NCI-H82 treated with DMSO at 0.1 percent for 48 hours (cell line): ENCODE measurements around the gene FAM89B.
A peak's percentile ranks its signal among the peaks of the same experiment; 100 is the strongest.

ENCODE experiments used
- DNase-seq: peaks from one replicate; lab custom pipeline; 2025; ENCODE audit not compliant: unreplicated experiment; lab: John Stamatoyannopoulos, UW

Gene FAM89B

DNA sequence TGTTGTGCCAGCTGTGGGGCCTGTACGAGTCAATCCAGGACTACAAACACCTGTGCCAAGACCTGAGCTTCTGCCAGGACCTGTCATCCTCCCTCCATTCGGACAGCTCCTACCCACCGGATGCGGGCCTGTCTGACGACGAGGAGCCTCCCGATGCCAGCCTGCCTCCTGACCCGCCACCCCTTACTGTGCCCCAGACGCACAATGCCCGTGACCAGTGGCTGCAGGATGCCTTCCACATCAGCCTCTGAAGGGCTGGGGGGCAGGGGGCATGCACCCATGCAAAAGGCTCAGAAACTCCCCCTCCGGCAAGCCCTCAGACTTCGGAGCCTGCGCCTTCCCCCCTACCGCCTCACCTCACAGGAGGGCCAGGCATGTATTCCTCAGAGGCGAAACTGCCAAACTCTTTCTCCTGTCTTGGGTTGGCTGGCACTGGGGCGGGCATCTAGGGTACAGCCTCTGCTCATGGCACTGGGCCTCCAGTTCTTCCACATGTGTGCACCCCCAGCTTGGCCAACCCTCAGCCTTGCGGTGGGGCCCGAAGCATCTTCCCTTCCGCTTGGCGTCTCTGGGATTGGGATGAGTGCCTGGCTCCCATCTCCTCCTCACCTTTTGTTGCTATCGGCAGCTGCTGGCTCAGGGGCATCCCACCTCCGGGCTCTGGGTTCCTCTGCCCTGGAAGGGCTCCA lies 1.2 kb downstream of the FAM89B start:
- DNase-seq, result no peak

DNA sequence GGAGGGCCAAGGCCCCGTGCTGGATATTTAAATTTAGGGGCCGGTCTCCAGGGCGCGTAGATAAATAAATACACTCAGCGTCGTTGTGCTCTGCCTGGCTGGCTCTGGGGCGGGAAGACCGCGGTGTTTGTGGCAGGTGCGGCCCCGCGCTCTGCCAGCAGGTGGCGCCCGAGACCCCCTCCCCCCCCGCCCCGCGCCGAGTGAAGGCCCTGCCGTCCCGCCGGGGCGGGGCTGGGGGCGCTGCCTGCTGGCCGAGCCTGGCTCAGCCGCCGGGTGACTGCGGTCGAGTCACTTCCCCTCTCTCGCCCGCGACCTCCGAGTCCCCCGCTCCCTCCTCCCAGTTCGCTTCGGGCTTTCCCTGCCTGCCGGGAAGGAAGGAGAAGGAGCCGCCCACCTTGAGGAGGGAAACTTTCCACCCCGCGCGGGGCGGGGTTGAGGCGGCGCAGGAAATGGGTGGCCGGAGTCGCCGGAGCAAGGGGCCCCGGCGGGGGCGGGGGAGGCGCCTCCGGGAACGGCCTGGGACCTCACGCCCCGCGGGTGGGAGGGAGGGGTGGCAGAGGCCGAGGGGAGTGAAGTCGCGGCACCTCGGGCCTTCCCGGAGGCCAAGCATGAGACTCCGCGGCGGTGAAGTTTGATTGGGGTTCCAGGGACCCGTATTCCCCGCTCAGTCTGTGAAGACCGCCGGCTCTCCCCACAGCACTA lies 1.9 kb downstream of the FAM89B start:
- no peak for DNase-seq

DNA sequence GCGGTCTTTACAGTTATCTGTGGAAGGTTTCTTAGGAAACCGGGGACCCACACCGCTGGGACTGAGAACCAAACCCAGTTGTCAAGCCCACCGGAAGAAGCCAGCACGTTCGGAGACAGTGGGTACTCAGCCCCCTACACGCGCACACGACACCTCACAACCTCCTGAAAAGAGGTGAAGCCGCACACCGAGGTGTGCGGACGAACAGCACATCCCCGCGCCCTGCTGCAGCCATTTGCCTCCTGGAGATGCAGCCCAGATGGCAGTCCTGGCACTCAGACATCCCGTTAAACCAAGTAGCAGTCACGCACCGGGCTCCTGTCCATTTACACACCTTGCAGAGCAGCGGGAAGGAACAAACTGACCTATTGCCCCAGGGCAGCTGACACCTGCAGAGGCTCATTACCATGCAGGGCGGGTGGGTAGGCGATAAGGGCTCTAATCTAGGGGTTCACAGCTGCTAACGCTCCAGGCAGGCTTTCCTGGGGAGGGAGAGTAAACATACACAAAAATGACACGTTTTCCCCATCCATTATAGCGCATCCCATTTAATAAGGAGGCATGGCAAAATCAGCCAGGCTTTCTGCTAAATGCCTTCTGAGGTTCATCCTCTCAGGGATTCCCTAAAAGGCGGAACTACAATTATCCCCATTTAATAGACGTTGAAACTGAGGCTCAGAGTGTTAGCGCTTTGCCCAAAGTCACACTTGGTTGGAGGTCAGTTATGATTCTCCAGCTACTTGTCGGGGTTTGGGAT lies 2.7 kb downstream of the FAM89B start:
- DNase-seq, result no peak

DNA sequence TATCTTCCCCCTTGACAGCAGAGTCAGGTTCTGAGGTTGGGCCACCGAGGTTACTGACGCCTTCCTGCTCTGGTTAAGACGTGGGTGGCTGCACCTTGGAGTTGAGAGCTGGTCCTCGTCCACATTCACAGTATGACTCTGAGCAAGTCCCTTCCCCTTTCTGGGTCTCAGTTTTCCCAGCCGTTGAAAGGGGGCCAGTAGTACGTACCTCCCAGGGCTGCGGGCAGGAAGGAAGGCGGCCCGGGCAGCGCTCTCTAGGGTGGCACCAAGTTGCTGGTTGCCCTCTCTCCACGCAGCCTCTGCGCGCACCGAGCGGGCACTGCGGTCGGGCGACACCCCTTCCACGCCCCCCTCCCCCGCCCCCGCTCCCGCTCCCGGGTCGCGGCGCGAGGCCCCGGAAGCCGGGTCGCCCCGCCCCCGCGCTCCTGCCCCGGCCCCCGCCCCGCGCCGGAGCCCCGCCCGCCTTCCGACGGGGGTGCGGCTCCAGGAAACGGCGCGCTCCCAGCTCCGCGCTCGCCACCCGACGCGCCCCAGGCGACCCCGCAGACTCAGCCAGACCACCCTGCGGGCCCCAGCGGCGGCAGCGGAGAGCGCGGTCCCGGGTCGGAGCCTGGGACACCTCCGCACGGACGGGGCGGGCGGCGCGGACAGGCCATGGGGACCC lies 3.4 kb downstream of the FAM89B start, which contains the start of gene EHBP1L1:
EHBP1L1 (plus strand) TSS at position 486 of the 664 bp plus-strand sequence. CDS start 250 bp downstream, outside the sequence.
- DNase-seq, result no peak

DNA sequence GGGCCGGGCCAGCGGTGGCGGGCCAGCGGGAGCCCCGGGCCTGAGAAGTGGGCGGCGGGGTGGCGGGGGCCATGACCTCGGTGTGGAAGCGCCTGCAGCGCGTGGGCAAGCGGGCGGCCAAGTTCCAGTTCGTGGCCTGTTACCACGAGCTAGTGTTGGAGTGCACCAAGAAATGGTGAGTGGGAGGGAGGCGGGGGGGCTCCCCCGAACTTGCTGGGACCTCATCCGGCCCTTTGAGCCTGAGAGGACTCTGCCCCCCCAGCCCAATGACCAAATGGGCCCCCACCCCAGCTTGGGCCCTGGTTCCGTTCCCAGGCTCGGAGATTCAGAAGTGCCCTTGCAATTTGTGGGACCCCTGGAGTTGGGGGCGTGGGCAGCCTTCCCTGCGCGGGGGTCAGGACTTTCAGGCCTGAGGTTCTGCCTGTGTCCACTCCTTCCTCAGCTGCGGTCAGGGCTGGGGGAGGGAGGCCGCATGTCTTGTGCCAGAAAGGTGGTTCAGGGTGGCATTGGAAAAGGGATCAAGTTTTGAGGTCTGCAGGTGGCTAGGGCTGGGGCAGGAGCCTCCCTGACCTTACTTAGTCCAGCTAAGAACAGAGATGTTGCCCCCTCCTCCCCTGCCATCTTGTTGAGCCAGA lies 4.0 kb downstream of the FAM89B start:
- no peak for DNase-seq

DNA sequence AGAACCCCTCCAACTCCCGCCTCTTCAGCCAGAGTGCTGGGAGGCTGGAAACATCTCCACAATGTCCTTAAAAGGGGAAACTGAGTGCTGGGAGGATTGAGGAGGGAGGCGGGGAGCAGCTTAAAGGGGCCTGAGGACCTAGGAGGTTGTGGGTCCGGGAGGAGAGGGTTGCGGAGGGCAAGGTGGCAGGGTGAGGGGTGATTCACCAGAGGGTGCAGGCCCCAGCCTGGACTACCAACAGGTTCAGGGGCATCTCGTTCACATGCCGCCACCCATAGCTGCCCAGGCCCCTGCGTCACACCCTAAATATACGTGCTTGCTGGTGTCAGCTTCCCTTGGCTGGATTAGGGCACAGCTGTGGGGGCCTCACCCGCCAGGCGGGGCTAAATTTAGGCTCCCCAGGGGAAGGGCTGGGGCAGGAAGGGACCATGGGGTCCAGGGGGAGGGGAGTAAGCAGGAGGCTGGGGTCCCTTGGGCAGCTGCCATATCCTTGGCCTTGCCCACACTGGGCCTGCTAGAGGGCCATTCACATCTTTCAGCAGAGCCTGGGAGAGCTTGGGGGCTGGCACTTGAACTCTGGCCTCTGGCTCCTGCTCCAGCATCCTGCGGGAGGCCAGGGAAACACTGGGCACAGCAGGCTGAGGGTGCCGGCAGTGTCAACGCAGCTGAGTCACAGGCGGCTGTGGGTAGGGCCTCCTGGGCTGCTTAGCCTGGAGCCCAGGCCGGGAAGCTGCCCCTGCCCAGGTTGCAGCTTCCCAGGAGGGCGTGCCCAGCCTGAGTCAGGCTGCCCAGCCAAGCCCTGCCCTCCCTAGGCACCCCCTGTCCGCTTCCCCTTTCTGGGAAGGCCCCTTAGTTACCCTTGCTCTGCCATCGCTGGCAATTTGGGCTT lies 4.8 kb downstream of the FAM89B start:
- no peak for DNase-seq

DNA sequence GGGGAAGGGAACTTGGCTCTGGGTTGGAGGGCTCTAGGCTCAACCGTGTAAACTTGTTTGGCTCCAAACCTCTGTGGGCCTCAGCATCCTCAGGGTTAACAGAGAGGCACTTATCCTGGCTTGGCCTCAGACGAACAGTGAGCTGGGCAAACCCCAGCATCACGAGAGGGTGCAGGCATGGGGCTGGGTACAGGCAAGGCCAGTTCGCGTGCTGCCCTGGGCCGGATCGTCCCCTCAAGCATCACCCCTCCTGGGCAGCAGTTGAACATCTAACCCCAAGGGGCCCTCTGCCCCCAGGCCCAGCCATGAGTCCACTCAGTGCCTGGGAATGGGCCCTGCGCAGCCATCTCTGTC lies 5.4 kb downstream of the FAM89B start:
- no peak for DNase-seq

DNA sequence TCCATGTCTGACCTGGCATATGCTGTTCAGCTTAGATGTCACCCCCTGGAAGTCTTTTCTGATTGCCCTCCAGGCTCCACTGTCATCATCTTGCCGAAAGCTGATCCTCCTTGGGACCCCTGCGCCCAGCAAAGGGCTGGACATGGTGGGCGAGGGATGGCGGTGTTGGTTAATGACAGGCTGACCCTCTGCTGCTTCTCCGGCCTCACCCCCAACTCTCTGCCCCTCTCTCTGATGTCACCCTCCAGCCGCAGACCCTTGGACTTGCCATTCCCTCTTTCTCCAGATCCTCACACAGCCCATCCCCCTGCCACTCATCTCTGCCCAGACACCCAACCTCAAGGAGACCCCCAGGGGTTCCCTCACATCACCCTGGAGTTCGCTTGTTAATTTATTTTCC lies 5.8 kb downstream of the FAM89B start:
- no peak for DNase-seq

DNA sequence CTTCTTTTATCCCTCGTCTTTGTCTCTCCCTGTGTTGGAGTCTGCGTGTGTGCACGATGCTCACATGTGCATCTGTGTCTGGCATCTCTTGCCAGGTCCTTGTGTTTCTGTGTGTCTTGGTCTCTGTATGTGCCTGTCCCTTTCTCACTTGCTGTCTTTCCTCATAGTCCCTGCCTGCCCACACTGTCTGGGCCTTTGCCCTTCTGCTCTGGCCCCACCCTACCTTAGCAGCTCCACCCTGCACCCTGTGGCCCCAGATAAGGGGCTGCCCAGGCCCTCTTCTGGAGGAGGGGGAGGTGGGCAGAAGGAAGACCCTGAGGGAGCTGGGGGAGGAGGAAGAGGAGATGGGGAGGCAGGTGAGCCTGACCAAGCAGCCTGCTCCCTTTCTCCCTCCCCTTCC lies 6.3 kb downstream of the FAM89B start:
- no peak for DNase-seq

DNA sequence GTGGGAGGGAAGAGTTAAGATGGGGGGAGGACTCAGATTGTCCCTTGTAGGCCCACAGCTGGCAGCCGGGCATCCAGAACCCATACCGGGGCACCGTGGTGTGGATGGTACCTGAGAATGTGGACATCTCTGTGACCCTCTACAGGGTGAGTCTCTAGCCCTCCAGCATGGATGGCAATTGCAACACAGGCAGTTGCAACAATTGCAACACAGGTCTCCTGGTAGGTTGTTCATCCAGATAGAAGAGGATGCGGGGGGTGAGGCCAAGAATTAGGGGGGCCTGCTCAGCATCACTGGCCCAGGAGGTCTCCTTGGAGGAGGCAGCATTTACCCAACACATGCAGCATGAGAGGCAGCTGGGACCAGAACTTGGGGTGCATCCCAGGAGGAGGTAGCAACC lies 7.0 kb downstream of the FAM89B start:
- no peak for DNase-seq

DNA sequence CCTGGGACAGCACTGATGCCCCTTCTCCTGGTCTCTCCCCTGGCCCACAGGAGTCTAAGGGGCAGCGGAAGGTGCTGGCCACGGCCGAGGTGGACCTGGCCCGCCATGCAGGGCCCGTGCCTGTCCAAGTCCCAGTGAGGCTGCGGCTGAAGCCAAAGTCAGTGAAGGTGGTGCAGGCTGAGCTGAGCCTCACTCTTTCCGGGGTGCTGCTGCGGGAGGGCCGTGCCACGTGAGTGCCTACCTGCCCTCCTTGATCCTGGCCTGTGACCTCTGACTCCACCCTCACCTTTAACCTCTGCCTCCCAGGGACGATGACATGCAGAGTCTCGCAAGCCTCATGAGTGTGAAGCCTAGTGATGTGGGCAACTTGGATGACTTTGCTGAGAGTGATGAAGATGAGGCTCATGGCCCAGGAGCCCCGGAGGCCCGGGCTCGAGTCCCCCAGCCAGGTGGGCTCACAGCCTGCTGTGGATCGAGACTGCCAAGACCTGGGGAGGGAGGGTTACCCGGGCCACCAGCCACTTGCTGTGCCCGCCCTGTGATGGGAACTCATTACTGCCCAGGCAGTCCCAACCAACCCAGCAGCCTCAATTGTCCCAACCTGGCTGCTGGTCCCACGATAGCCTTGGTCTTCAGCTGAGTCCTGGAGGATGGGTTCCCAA lies 7.8 kb downstream of the FAM89B start:
- no peak for DNase-seq

DNA sequence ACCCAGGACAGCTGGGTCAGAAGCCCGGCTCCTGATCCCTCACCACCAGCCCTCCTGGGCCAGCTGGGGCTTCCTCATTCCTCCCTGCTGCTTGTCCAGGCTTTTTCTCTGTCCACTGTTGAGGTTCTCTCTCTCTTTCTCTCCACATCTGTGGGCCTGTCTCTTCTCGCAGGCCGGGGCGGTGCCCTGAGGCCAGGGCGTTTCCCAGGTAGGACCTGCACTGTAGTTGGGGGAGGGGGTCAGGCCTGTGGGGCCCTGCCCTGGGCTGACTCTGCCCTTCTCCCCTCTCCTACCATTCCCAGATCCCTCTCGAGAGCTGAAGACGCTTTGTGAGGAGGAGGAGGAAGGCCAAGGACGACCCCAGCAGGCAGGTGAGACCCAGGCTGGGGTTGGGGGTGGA lies 8.4 kb downstream of the FAM89B start:
- DNase-seq, result no peak

DNA sequence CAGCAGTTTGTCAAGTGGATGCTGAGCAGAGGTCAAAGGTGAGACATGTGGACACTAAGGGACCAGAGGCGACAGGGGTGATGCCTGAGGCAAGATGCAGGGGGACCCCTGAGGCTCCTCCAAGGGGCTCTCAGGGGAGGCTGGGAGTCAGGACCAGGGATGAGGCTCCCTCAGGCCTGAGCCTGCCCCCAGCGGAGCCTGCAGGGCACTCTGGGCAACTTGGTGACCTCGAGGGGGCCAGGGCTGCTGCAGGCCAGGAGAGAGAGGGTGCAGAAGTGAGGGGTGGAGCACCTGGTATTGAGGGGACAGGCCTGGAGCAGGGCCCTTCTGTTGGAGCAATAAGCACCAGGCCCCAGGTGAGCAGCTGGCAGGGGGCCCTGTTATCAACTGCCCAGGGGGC lies 9.6 kb downstream of the FAM89B start:
- no peak for DNase-seq

DNA sequence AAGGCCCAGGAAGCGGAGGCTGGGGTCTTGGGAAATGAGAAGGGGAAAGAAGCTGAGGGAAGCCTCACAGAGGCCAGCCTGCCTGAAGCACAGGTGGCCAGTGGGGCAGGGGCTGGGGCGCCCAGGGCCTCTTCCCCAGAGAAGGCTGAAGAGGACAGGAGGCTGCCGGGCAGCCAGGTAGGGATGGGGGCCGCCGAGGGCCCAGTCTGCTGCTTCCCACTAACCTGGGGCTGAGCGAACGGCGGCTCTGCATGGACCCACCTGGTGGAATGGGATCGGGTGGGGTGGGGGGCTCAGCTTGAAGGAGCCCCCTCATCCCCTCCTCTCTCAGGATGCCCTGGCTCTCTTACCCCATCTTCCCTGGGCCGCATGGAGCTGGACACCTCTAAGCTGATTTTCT lies 11.3 kb downstream of the FAM89B start:
- no peak for DNase-seq

DNA sequence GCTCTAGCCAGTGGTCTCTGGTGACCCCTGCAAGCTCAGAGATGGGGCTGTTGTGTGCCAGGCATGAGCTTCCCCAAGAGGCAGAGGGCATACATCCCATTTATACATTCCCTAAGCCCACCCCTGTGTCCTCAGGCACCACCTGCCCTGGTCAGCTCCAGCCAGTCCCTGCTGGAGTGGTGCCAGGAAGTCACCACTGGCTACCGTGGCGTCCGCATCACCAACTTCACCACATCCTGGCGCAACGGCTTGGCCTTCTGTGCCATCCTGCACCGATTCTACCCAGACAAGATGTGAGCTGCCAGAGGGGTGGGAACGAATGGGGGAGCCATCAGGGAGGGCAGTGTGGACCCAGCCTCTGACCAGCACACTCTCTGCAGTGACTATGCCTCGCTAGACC lies 11.8 kb downstream of the FAM89B start:
- no peak for DNase-seq

DNA sequence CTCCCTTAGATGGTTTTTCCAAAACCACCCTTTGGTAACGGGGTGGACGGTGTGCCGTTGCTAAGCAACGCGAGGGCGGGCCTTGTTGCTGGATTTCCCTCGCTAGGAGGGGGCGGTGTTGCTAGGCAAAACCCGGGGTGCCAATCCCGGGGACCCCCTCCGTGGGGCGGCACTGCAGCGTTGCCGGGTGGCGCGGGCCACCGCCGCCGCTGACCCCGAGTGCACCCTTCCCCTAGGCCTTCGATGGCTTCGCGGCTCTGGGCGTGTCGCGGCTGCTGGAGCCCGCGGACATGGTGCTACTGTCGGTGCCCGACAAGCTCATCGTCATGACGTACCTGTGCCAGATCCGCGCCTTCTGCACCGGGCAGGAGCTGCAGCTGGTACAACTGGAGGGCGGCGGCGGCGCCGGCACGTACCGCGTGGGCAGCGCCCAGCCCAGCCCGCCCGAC lies 12.4 kb downstream of the FAM89B start:
- DNase-seq, result no peak

DNA sequence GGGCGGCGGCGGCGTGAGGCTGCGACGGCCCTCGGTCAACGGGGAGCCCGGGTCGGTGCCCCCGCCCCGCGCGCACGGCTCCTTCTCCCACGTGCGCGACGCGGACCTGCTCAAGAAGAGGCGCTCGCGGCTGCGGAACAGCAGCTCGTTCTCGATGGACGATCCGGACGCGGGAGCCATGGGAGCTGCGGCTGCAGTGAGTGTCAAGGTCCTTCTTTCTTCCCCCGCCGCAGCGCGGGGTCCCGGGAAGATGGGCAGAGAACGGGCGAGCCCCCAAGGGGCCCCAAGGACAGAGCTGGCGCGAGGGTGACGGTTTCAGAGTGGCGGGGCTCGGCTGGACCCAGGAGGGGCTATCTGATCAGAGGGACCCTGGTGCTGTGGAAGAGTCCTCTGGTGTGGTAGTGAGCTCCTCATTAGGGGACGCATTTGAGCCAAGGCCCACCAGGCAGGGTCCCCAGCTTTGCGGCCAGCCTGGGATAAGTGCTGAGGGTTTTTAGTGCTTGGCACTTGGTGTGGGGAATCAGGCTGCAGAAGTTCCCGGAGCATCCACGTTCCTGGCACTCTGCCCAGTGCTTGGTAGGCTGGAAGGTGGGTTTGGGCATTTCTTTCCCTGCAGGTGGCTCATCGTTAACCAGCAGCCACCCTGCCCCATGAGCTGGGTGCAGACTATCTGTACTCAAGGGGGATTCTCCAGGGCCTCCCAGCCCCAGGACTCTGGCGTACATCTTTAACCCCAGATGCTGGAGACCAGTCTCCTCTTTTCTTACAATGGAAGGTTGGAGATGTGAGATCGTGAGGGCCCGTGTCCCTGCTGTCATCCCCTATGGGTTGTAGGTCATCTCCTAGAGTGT lies 13.3 kb downstream of the FAM89B start:
- no peak for DNase-seq

DNA sequence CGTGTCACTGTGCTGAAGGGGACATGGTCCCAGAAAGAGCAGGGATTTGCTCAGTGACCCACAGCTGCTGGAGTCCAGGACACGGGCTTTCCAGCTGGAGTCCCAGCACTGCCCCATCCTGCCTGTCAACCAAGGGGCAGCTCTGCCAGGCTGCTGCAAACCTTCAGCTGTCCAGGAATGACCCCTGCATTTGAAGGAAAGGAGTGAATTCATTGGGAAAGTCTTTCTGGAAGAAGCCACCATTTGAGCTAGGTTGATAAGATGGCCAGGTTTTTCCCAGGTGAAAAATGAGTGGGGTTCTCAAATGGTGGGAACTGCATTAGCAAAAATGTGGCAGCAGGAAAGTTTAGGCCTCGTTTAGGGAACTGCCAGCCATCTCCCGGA lies 13.9 kb downstream of the FAM89B start:
- no peak for DNase-seq

DNA sequence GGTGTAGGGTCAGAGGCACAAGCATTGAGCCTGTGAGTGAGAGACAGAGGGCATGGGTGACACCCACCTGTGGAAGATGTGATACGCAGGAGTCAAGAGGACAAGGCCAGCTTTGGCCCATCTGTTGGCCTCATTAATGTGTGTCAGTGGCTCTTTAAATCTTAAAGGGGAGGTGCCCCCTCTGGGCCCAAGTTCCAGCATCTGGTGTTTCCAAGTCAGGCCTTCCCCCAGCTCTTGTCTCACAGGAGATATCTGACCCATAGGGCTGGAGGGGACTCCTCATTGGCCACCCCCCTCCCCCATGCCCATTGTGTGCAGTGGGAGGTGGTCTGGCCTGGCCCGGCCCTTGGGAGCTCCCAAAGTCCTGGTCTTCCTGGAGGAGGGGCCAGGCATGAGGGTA lies 14.3 kb downstream of the FAM89B start:
- DNase-seq, result peak; percentile 49
